HFF-Myc (cell line): ENCODE measurements around the gene ZNF213.

ENCODE experiments used
- DNase-seq: peaks from one replicate; pipeline ENCODE4 v3.0.0-alpha.2; 2011; ENCODE audit warnings: low read depth; ENCODE audit errors: extremely low read depth
- H3K4me3 ChIP-seq: replicated peaks from 2 replicates; pipeline ENCODE4 v1.5.1; 2011; ENCODE audit warnings: low read depth, mild to moderate bottlenecking, control low read depth, low read length
- TF ChIP-seq, protein P1 (sequence below): IDR thresholded peaks from 2 replicates; pipeline ENCODE4 v1.5.1; 2012; ENCODE audit warnings: mild to moderate bottlenecking, low read depth, low read length, control low read depth; ENCODE audit errors: missing control alignments

ZNF213 gene

DNA sequence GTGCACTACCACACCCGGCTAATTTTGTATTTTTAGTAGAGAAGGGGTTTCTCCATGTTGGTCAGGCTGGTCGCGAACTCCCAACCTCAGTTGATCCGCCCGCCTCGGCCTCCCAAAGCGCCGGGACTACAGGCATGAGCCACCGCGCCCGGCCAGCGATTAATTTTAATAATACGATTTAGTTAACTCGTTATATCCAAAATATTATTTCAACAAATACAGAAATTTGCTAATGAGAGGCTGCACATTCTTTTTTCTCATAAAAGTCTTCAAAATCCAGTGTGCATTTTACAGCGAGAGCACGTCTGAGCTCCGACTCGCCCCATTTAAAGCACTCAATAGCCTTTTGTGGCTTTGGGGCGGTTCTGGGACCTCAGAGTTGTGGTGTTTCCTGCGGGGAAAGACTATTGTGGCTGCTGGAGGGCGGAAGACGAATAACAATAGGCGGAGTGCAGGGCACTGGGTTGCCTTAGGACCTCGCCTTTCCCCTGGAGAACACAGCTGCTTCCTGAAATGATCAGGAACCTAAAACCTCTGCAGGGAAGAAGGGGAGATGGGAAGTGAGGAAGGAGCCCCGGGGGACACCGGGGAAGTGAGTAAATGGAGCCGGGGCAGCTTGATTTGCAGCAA lies 32.9 kb upstream of the ZNF213 start:
- TF ChIP-seq, protein P1, sequence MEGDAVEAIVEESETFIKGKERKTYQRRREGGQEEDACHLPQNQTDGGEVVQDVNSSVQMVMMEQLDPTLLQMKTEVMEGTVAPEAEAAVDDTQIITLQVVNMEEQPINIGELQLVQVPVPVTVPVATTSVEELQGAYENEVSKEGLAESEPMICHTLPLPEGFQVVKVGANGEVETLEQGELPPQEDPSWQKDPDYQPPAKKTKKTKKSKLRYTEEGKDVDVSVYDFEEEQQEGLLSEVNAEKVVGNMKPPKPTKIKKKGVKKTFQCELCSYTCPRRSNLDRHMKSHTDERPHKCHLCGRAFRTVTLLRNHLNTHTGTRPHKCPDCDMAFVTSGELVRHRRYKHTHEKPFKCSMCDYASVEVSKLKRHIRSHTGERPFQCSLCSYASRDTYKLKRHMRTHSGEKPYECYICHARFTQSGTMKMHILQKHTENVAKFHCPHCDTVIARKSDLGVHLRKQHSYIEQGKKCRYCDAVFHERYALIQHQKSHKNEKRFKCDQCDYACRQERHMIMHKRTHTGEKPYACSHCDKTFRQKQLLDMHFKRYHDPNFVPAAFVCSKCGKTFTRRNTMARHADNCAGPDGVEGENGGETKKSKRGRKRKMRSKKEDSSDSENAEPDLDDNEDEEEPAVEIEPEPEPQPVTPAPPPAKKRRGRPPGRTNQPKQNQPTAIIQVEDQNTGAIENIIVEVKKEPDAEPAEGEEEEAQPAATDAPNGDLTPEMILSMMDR: no peak
- H3K4me3 ChIP-seq: no peak overlapping the region
- DNase-seq: no peak

DNA sequence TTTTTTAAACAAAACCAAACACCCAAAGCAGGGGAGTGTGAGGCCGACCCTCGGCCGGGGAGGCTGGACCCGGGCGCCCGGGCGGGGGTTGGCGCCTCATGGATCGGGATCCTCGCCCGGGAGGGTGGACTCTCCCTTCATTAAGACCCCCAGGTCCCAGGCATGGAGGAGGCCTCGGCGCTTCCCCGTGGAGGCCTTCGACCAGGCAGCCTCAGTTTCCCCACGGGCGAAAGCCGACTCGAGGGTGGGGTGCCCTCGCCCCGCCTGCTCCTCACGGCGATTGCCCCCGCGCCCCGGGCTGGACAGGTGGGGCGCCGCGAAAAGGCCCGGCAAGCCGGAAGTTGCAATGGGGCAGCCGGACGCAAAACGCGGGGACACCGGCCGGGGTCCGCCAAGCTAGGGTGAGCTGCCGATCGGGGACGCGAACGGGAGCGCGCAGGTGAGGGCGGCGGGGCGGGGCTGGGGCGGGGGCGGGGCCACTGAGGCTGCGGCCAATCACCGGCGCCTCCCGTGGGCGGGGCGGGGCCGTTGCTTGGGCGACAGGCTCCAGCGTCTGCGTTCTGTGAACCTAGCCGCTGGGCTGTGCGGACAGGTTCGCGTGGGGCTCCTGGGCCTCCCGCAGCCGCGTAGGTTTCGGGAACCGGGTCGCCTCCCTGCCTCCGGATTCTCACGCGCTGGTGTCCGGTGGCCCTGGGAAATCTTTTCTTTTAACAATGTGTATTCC lies 28.5 kb upstream of the ZNF213 start:
- H3K4me3 ChIP-seq: peak overlapping the region; percentile 61
- TF ChIP-seq, protein P1: no peak
- no peak for DNase-seq

DNA sequence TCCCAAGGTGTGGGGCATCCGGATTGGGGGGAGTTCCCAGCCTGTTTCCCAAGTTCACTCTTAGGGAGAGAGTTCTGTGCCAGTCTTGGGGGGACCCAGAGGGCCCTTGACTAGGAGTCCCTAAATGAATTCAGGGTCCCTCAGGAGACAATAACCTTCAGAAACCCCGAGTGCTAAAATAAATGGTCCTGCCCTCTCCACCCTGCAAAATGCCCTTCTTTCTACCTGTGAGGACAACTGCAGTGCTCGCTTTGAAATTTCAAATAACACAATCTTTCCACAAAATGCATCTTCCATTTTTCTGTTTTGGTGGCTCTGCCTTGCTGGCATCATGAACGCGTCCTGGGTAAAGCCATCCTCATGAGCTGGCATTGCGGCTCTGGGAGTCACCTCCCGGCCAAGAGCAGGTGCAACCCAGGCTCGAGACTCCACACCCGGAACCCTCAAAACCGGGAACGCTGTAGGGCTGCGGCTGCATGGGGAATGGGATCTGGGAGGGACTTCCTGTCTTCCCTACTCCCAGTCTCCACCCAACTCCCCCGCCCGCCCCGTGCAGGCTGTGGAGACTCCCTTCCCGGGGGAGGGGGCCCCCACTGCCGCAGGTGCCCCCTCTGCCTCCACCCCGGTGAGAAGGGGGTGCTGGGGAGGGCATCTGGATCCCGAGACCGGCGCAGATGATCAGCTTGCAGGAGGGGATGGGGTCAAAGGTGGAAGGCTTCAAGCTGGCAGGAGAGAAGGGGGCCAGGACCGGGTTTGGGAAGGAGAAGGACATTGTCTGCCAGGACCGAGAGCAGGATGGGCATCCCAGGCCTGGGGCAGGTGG lies 22.6 kb upstream of the ZNF213 start, which contains the start of gene ZNF205:
Gene ZNF205, plus strand, starts transcription at position 529 of the 823 bp plus-strand sequence. CDS start 845 bp downstream, outside the sequence.
- DNase-seq: no peak
- peak within 1 kb of the TSS; percentile 97 for H3K4me3 ChIP-seq
- TF ChIP-seq, protein P1: no peak

DNA sequence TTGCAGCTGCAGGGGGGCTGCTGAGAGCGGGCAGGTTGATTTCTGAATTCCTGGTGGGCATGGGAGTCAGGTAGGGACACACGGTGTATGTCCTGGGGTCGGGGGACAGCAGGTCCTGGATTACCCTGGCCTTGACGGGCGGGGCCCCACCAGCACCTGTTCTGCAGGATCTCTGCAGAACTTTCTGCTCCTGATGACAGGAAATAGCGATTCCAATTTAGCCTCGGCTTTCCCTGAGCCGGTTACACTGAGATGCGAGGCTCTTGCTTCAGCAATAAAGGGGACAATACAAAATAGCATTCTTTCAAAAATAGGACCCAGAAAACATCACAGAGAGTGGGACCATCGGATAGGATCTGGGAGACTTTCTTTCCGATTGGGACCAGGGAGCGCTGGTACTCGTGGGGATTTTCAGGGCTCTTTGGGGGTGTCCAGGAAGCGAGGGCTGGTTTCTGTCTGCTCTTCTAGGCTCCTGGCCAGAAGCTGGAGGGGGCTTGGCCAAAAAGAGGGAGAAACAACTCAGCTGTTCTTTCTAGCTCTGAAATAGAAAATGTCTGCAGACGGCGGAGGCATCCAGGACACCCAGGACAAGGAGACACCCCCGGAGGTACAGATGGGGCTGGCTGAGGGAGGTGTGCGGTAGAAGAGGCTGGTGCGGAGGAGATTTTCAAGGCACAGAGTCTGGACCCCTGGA lies 21.8 kb upstream of the ZNF213 start:
- no peak for DNase-seq
- H3K4me3 ChIP-seq: peak overlapping the region; percentile 97
- TF ChIP-seq, protein P1: no peak

DNA sequence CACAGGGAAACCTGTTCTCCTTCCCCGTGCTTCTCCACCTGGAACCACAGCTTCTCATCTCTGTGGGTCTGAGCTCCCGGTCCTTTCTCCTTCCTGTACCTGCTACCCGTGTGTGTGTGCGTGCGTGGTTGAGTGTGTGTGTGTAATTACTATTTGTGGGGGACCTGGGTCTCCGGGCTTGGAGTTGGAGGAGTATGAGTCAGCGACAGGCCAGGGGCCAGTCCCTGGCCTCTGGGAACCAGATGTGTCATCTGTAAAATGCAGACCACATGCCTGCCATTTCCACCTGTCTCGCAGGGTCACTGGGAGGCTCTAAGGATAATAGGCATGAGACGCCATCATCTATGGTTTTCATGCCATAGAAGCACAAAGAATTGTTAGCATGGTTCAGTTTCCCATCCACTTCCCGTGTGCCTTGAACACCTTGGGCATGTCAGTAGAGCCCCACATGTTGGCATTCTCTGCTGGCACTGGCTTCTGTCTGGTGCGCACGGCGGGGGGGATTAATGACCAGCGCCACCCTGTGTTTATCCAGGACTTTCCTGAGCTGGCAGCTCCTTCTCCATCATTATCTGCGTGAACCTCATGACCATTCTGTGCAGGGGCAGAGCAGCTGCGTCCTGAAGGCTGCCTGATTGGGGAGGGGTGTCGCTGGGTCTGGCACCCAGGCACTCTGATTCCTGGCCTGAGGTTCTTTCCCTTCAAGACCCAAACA lies 20.9 kb upstream of the ZNF213 start:
- peak overlapping the region; percentile 97 for H3K4me3 ChIP-seq
- no peak for DNase-seq
- TF ChIP-seq, protein P1: no peak

DNA sequence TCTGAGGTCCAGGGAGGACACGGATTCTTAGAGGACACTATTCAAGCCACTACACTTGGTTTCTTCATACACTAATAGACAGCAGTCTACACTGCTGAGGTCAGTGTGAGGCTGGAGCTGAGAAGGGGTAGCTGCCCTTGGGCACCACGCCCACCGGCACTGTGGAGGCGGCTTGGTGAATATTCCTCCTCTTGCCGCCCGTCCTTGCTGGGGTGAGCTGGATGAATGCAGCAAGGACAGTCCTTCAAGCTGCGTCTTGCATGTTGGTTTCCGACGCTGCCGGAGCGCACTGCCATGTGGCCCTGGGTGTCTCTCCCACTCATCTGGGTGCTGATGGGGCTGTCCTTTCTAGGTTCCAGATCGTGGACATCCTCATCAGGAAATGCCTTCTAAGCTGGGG lies 19.8 kb upstream of the ZNF213 start:
- TF ChIP-seq, protein P1: no peak
- no peak overlapping the region for H3K4me3 ChIP-seq
- DNase-seq: no peak
